T-helper 17 cell (primary cell): ENCODE results near the gene CA5A. TPM values are rescaled to one million over a fixed set of nuclear protein-coding genes. Genes with fewer than 3 reads are reported as not detected.
"Not testable (repeated sequence)": the region's sequence is repeated elsewhere in the genome, so short reads cannot be mapped to it uniquely, and the experiment has no call there.

Source experiments
- ATAC-seq: fragments of 150-1000 bp; cut with Tn5 transposase; 2 replicates; pipeline ENCODE4 v1.10.0; 2021; ENCODE audit warnings: mild to moderate bottlenecking, moderate library complexity
- DNase-seq, 3 donors: peaks; one replicate each; pipeline versions ENCODE4 v3.0.0 to v3.0.0-alpha.2; 2020 to 2021
- H3K9me3 ChIP-seq: one replicate; pipeline ENCODE4 v1.7.0; 2013; ENCODE audit warnings: low read length, mild to moderate bottlenecking; ENCODE audit not compliant: control insufficient read depth, poor library complexity, severe bottlenecking
- H3K27ac Mint-ChIP-seq: one replicate; pipeline ENCODE4 v1.8.0; 2022; ENCODE audit warnings: mild to moderate bottlenecking, moderate library complexity, mixed read lengths
- H3K27me3 Mint-ChIP-seq: one replicate; pipeline ENCODE4 v1.8.0; 2022; ENCODE audit warnings: mixed read lengths
- H3K36me3 Mint-ChIP-seq: one replicate; pipeline ENCODE4 v1.8.0; 2022; ENCODE audit warnings: low read depth, mixed read lengths
- H3K4me1 Mint-ChIP-seq: one replicate; pipeline ENCODE4 v1.8.0; 2022; ENCODE audit warnings: mild to moderate bottlenecking, mixed read lengths
- H3K4me3 Mint-ChIP-seq: one replicate; pipeline ENCODE4 v1.8.0; 2022; ENCODE audit warnings: mild to moderate bottlenecking, moderate library complexity, mixed read lengths
- total RNA-seq, 4 donors: library from RNA in 2 of 4; stranded (reverse) in 2 of 4; gene quantifications; one replicate each; pipeline ENCODE4 v1.2.3 and lab custom pipeline; 2022 to 2026

The CA5A gene
- total RNA-seq, 2 donors from 2014 or later: not detected

GRCh38 chr16:87864331-87864989 is 71.9 kb downstream of the CA5A start:
- DNase-seq (no peak), ATAC-seq (no peak)
- Mint-ChIP-seq H3K36me3 (no peaks in the 10 kb centered on the region), H3K27ac (peak overlapping the region; percentile 97), H3K4me1 (peaks cover 35% of the 10 kb centered on the region), H3K4me3 (no peak overlapping the region), H3K27me3 (no peaks in the 10 kb centered on the region)
- no peaks in the 10 kb centered on the region for H3K9me3 ChIP-seq

DNA sequence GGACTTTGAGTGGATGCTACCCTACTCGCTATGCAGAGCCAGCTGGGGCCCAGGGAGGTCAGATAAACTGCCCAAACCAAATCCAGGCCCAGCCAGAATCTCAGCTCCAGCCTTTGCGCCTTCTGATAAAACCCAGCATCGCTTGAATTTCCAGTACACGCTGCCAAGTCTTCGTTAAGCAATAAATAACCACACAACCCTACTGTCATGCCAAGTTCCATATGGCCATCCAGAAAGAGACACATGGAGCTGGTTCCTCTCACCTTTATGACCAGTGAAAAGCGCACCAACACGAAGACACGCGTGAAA is 73.0 kb downstream of the CA5A start:
- not testable (repeated sequence) for H3K9me3 ChIP-seq, H3K36me3 Mint-ChIP-seq, H3K4me3 Mint-ChIP-seq, H3K27ac Mint-ChIP-seq, ATAC-seq, DNase-seq, H3K27me3 Mint-ChIP-seq
- H3K4me1 Mint-ChIP-seq: peaks cover 30% of the 10 kb centered on the region

DNA sequence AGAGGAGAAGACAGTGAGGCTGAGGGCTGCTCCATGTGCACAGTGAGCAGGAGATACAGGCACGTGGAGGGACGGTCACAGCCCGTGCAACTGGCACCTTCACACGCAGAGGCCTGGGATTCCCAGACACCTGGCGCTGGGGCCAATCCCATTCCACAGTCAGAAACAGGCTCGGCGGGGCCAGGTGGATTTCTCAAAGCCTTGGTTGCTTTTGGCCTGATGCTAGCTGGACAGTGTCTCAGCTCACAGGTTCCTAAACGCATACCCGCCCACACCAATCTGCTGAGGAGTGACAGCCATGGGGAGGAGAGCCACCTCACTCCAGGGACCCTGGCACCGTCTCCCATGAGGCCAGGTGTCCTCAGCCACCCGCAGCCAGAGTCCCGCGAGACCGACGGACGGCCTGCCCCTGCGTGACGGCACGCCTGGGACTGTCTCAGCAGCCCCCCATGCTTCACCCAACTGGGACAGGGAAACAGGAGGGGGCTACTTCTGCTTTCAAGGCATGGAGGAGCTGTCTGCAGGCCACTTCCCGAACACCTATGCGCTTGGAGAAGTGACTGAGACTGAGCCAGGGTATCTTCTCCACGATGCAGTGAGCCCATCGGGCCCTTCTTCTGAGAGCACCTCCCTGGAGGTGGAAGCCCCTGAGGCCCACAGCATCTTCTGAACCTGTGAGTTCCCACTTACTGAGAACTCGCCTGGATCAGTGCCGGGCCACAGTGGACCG is 73.6 kb downstream of the CA5A start:
- H3K4me1 Mint-ChIP-seq: peaks cover 26% of the 10 kb centered on the region
- not testable (repeated sequence) for DNase-seq, H3K4me3 Mint-ChIP-seq, H3K27ac Mint-ChIP-seq, H3K27me3 Mint-ChIP-seq, H3K9me3 ChIP-seq, ATAC-seq, H3K36me3 Mint-ChIP-seq

- peak overlapping the region; percentile 49 for H3K4me3 Mint-ChIP-seq
- H3K36me3 Mint-ChIP-seq, DNase-seq, ATAC-seq, H3K9me3 ChIP-seq, H3K27me3 Mint-ChIP-seq, H3K27ac Mint-ChIP-seq: not testable (repeated sequence)
- peaks cover 24% of the 10 kb centered on the region for H3K4me1 Mint-ChIP-seq
Observed at GRCh38 chr16:87861300-87862099, 74.8 kb downstream of the CA5A start.

DNA sequence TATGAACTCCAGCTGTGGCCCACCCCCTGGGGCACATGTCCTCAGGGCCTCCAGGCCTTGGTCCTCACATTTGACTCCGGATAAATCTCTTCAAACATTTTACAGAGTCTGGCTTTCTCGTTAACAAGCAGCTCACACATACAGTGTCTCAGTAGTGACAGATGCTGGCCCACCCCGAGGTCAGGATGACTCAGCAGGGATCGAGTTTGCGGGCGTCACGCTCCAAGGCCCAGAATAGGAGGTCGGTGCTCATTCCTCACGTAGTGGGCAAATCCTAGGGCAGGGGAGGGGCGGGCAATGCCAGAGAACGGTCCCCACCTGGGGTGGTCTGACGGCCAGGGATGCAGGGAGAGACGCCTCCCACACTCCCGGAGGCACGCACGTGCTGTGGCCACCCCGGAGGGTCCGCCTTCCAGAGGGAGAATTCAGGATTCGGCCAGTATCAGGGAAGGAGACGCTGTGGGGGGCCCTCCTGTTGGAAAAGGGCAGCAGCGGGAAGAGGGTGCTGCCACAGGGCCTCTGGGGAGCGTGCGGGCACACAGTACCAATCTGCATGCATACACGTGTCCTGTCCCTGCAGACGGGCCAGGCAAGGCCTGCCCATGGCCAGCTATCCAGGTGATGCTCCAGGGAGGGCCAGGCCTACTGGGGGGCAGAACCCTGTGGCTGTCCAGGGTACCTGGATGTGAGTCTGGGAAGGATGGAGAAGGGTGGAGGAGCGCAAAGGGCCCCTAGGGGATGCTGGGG is 75.6 kb downstream of the CA5A start:
- ATAC-seq (no peak), DNase-seq (no peak)
- no peaks in the 10 kb centered on the region for H3K36me3 Mint-ChIP-seq
- peak overlapping the region; percentile 25 for H3K4me3 Mint-ChIP-seq
- peak overlapping the region; percentile 79 for H3K27ac Mint-ChIP-seq
- peaks cover 21% of the 10 kb centered on the region for H3K4me1 Mint-ChIP-seq
- no peaks in the 10 kb centered on the region for H3K9me3 ChIP-seq
- H3K27me3 Mint-ChIP-seq: no peaks in the 10 kb centered on the region

- H3K36me3 Mint-ChIP-seq, H3K27me3 Mint-ChIP-seq, ATAC-seq, H3K9me3 ChIP-seq, DNase-seq: not testable (repeated sequence)
- H3K27ac Mint-ChIP-seq: peak overlapping the region; percentile 90
- peaks cover 20% of the 10 kb centered on the region for H3K4me1 Mint-ChIP-seq
- peak overlapping the region; percentile 43 for H3K4me3 Mint-ChIP-seq
Observed at GRCh38 chr16:87858151-87858993, 78.0 kb downstream of the CA5A start.

DNA sequence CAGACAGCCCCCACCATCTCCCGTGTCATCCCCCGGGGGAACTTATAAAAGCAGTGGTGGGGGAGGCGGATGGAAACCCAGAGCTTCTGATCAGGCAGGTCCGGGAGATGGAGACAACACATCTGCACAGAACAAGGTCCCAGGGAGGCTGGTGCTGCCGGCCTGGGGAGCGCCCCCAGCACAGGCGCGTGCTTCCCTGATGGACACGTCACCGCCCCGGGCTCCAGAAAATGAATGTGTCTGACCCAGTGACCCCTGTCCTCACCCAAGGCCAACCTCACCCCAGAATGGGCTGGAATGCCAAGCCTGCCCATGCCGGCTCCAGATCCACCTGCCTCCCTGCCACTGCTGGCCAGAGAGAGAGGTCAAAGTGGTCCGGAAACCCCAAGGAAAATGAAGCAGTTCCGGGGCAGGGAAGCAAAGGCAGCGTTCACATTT is 79.5 kb downstream of the CA5A start:
- DNase-seq (no peak), ATAC-seq (no peak)
- no peaks in the 10 kb centered on the region for H3K36me3 Mint-ChIP-seq
- H3K9me3 ChIP-seq: no peaks in the 10 kb centered on the region
- peak overlapping the region; percentile 90 for H3K27ac Mint-ChIP-seq
- peak overlapping the region; percentile 75 for H3K4me3 Mint-ChIP-seq
- no peaks in the 10 kb centered on the region for H3K27me3 Mint-ChIP-seq
- H3K4me1 Mint-ChIP-seq: peaks cover 26% of the 10 kb centered on the region

DNA sequence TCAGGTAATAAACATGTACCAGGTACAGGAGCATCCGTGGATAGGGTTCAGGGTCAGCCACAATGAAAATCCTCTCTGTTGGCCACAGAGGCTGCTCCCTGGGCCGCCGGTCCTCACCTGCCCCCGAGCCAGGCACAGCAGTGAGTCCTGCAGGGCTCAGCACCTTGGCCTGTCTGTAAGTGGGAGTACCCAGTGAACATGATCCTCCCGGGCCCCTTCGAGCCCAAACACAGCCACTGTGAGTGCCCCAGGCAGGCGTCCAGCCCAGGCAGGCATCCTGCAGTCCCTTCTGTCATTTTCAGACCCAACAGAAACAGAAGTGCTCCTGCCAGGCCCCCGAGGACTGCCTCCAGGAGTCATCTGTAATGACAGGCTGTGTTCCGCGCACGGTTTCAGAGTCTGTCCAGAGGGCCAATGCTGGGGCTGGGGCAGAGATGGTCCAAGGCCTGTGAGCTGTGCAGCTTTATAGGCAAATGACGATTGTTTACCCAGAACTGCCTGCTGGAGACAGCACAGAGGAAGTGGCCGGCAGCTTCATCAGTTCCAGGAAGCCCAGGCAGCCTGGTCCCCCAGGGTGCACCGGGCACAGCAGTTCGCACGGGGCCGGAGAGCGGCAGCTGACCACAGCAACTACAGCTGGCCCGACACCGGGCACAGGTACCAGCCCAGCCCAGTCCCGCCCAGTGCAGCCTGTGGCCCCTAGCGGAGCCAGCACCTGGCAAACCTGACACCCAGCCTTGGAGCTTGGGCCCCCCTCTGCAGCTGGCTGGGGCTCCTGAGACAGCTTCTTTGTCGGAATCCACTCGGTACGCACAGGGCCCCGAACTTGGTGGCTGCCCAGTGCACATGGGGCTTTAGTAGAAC is 80.2 kb downstream of the CA5A start:
- ATAC-seq (peak; percentile 30), DNase-seq (no peak)
- Mint-ChIP-seq H3K4me3 (peak overlapping the region; percentile 75), H3K27ac (peak overlapping the region; percentile 90), H3K36me3 (no peaks in the 10 kb centered on the region), H3K4me1 (peaks cover 26% of the 10 kb centered on the region), H3K27me3 (no peaks in the 10 kb centered on the region)
- H3K9me3 ChIP-seq: no peaks in the 10 kb centered on the region

GRCh38 chr16:87854907-87855683 is 81.2 kb downstream of the CA5A start:
- ATAC-seq (no peak), DNase-seq (no peak)
- Mint-ChIP-seq H3K4me1 (peaks cover 23% of the 10 kb centered on the region), H3K27ac (peak overlapping the region; percentile 90), H3K27me3 (no peaks in the 10 kb centered on the region), H3K36me3 (no peaks in the 10 kb centered on the region), H3K4me3 (peak overlapping the region; percentile 75)
- H3K9me3 ChIP-seq: no peaks in the 10 kb centered on the region

DNA sequence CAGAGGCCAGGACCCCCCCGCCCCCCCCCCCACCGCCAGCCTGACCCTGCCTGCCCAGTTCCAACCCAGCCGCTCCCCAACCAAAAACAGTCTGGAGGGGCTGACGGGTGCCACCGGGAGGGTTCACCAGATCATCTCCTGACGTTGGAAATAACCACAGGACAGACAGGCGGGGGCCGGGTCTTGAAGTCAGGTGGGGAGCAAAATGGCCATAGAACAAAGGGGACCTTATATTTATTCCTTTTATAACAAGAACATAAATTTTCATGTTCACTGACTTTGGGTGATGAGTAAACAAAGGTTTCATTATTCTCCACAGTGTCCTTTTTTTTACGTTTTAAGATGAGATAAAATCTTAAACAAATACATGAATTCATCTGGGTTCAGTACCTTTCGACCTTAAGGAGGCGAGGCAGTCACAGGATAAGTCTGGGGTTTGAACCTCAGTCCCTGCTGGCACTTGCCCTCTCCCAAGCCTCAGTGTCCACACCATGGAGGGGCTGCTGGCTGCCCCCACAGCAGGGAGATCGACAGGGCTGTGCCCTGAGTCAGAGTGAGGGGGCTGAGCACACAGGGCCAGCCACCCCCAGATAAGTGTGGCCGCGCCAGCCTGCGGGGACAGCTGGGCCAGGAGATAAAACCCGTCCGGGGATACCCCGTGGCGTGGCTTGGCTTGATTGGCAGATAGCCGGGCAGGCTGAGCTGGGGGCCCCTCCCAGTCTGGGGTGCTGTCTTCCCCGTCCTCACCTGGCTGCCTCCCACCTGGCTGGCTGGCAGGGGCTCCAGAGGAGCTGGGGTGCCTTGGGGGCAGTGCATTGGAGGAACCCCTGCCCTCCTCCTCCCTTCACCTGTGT is 82.0 kb downstream of the CA5A start:
- peak overlapping the region; percentile 90 for H3K27ac Mint-ChIP-seq
- DNase-seq (no peak), ATAC-seq (peak; percentile 15)
- H3K9me3 ChIP-seq: no peaks in the 10 kb centered on the region
- H3K4me1 Mint-ChIP-seq: peaks cover 20% of the 10 kb centered on the region
- H3K36me3 Mint-ChIP-seq: no peaks in the 10 kb centered on the region
- peak overlapping the region; percentile 75 for H3K4me3 Mint-ChIP-seq
- H3K27me3 Mint-ChIP-seq: no peaks in the 10 kb centered on the region
